GM12878 (cell line): Measurements from ENCODE around the gene DENND1C. TPM values are rescaled to one million over a fixed set of nuclear protein-coding genes. Genes with fewer than 3 reads are reported as not detected.

Source experiments
- DPF2 ChIP-seq: fragments of 450-650 bp; IDR thresholded peaks from 2 replicates; pipeline ENCODE4 v1.6.1; 2017; ENCODE audit warnings: mild to moderate bottlenecking
- EP300 ChIP-seq, 2 experiments: fragments of 150-350 bp in 1 of 2; IDR thresholded peaks; 2 replicates each; pipeline ENCODE4 v1.6.1; 2011 to 2012; ENCODE audit warnings: low read depth in 2 of 2, low read length in 2 of 2, borderline replicate concordance in 1 of 2, improper control_type of control experiment in 1 of 2, inconsistent platforms in 1 of 2; ENCODE audit not compliant: control insufficient read depth in 1 of 2
- ESRRA ChIP-seq: IDR thresholded peaks from 2 replicates; pipeline ENCODE4 v1.6.1; 2012; ENCODE audit warnings: mild to moderate bottlenecking, low read length, improper control_type of control experiment
- HDAC2 ChIP-seq: fragments of 200-600 bp; sonication (generic); IDR thresholded peaks from 2 replicates; pipeline ENCODE4 v1.6.1; 2017
- IKZF1 ChIP-seq: fragments of 450-650 bp; conservative IDR thresholded peaks from 2 replicates; pipeline ENCODE4 v1.6.1; 2017; ENCODE audit warnings: antibody characterized with exemption, mild to moderate bottlenecking
- IKZF2 ChIP-seq, 2 experiments: fragments of 450-650 bp; IDR thresholded peaks; 2 replicates each; pipeline ENCODE4 v1.6.1; 2017; ENCODE audit warnings: mild to moderate bottlenecking in 2 of 2, moderate library complexity in 2 of 2
- IRF3 ChIP-seq: fragments of 450-650 bp; IDR thresholded peaks from 2 replicates; pipeline ENCODE4 v1.6.1; 2014; ENCODE audit warnings: mild to moderate bottlenecking
- JUND ChIP-seq: IDR thresholded peaks from 2 replicates; pipeline ENCODE4 v1.6.1; 2012; ENCODE audit warnings: low read depth, mild to moderate bottlenecking, low read length, improper control_type of control experiment, moderate library complexity
- KLF5 ChIP-seq: fragments of 450-650 bp; IDR thresholded peaks from 2 replicates; pipeline ENCODE4 v1.6.1; 2014; ENCODE audit warnings: mild to moderate bottlenecking; ENCODE audit not compliant: partially characterized antibody
- MLLT1 ChIP-seq: fragments of 450-650 bp; IDR thresholded peaks from 2 replicates; pipeline ENCODE4 v1.6.1; 2016; ENCODE audit warnings: mild to moderate bottlenecking
- NFYB ChIP-seq: IDR thresholded peaks from 2 replicates; pipeline ENCODE4 v1.6.1; 2011; ENCODE audit warnings: low read depth, mild to moderate bottlenecking, low read length, improper control_type of control experiment, moderate library complexity; ENCODE audit not compliant: insufficient read depth
- NR2C1 ChIP-seq: fragments of 450-650 bp; IDR thresholded peaks from 2 replicates; pipeline ENCODE4 v1.6.1; 2017; ENCODE audit warnings: antibody characterized with exemption, mild to moderate bottlenecking, moderate library complexity
- NRF1 ChIP-seq: conservative IDR thresholded peaks from 2 replicates; pipeline ENCODE4 v1.6.1; 2011; ENCODE audit warnings: mild to moderate bottlenecking, low read depth, low read length, improper control_type of control experiment
- POLR2A ChIP-seq: IDR thresholded peaks from 2 replicates; pipeline ENCODE4 v1.6.1; 2011; ENCODE audit warnings: low read depth, mild to moderate bottlenecking, low read length
- POLR2AphosphoS5 ChIP-seq: IDR thresholded peaks from 2 replicates; pipeline ENCODE4 v1.6.1; 2011; ENCODE audit warnings: mild to moderate bottlenecking, low read length, inconsistent platforms
- PRDM15 ChIP-seq: fragments of 450-650 bp; formaldehyde crosslinking; IDR thresholded peaks from 2 replicates; pipeline ENCODE4 v1.4.0; 2020; ENCODE audit warnings: mild to moderate bottlenecking, moderate library complexity
- SMAD1 ChIP-seq: fragments of 450-650 bp; IDR thresholded peaks from 2 replicates; pipeline ENCODE4 v1.6.1; 2018; ENCODE audit warnings: mild to moderate bottlenecking, low read depth; ENCODE audit not compliant: partially characterized antibody
- TCF12 ChIP-seq: IDR thresholded peaks from 2 replicates; pipeline ENCODE4 v1.6.1; 2011; ENCODE audit warnings: low read depth, mild to moderate bottlenecking, low read length
- YY1 ChIP-seq: IDR thresholded peaks from 2 replicates; pipeline ENCODE4 v1.6.1; 2011; ENCODE audit warnings: low read depth, mild to moderate bottlenecking, low read length
- ZNF384 ChIP-seq: IDR thresholded peaks from 2 replicates; pipeline ENCODE4 v1.6.1; 2012; ENCODE audit warnings: low read depth, mild to moderate bottlenecking, low read length, improper control_type of control experiment, borderline replicate concordance
- polyA plus RNA-seq, 11 experiments: library from polyadenylated mRNA; depleted of rRNA in 4 of 11; unstranded in 6 of 11; stranded (reverse) in 5 of 11; fragments of >200 nt; fragmentation: Nextera tagmentation in 4 of 11; fragmentation: Illumina TruSeq in 1 of 11; extraction: Ambion mirVana in 4 of 11; extraction: Trizol in 1 of 11; gene quantifications; 1 replicate in 1 of 11; 2 replicates in 10 of 11; pipeline versions ENCODE4 v1.2.1 to v1.2.3, GENCODE V29; 2011 to 2016; ENCODE audit warnings: inconsistent platforms in 2 of 11, missing spikeins in 2 of 11, low read depth in 1 of 11
- total RNA-seq, 4 experiments: library from RNA; depleted of rRNA in 3 of 4; stranded (reverse); fragments of >200 nt in 3 of 4; fragmentation: Illumina TruSeq in 1 of 4; extraction: Trizol in 1 of 4; gene quantifications; 2 replicates each; pipeline versions ENCODE4 v1.2.1 to v1.2.3, GENCODE V29; 2013 to 2021

Gene DENND1C
- total and polyA plus RNA-seq, 10 of the 15 experiments (the other 5 are each of a cell fraction or from before 2014, with no cell fraction given), result 2.4 to 54.3 (median 32.7) TPM

- TF ChIP-seq IKZF1 (peak; percentile 72), KLF5 (peak; percentile 97), NFYB (peak; percentile 97), ZNF384 (no peak), POLR2A (peak; percentile 76), ESRRA (peak; percentile 72; the same call in 1 of the 2 replicates), JUND (no peak), PRDM15 (CRISPR knock-in tag) (0 out of 2 replicates have a peak, but pooled peaks have one; percentile 35), SMAD1 (no peak), HDAC2 (0 out of 2 replicates have a peak, but pooled peaks have one; percentile 63), YY1 (peak; percentile 74), TCF12 (0 out of 2 replicates have a peak, but pooled peaks have one; percentile 7), IRF3 (peak; percentile 100), NRF1 (no peak; the same call in 1 of the 2 replicates), DPF2 (peak; percentile 100), EP300 (IDR thresholded peaks at IDR 0.05; ENCODE audit: borderline replicate concordance in 1 of 2, control insufficient read depth in 1 of 2, low read depth in 2 of 2, low read length in 2 of 2) (no peak), NR2C1 (peak; percentile 74; the same call in 1 of the 2 replicates), IKZF2 (IDR thresholded peaks at IDR 0.05) (peak in 1 of 2 experiments; percentile 75; a peak in 2 of 4 replicates), POLR2AphosphoS5 (0 out of 2 replicates have a peak, but pooled peaks have one; percentile 53), MLLT1 (peak; percentile 99; the same call in 1 of the 2 replicates)
Measured at GRCh38 chr19:6424939-6425731, 56.5 kb downstream of the DENND1C start (continued).
